Chondrocyte (in vitro differentiated cells): Measurements from ENCODE around the gene TTC33. TPM values are rescaled to one million over a fixed set of nuclear protein-coding genes. Genes with fewer than 3 reads are reported as not detected.

Experiments
- DNase-seq: peaks from one replicate; pipeline ENCODE4 v3.0.0; 2021; ENCODE audit warnings: mixed read lengths, low spot score
- H3K27ac Mint-ChIP-seq: one replicate; pipeline ENCODE4 v1.8.0; 2021; ENCODE audit warnings: mild to moderate bottlenecking, moderate library complexity, mixed read lengths; ENCODE audit not compliant: unreplicated experiment
- H3K27me3 Mint-ChIP-seq: 2 replicates; pipeline ENCODE4 v1.8.0; 2021; ENCODE audit warnings: low read depth, mixed read lengths
- H3K36me3 Mint-ChIP-seq: 2 replicates; pipeline ENCODE4 v1.8.0; 2021; ENCODE audit warnings: low read depth, mixed read lengths
- H3K4me1 Mint-ChIP-seq: 2 replicates; pipeline ENCODE4 v1.8.0; 2021; ENCODE audit warnings: low read depth, mild to moderate bottlenecking, mixed read lengths
- H3K4me3 Mint-ChIP-seq: one replicate; pipeline ENCODE4 v1.8.0; 2021; ENCODE audit warnings: mild to moderate bottlenecking, moderate library complexity, mixed read lengths; ENCODE audit not compliant: unreplicated experiment
- H3K9me3 Mint-ChIP-seq: 2 replicates; pipeline ENCODE4 v1.8.0; 2021; ENCODE audit warnings: low read depth, mixed read lengths
- CTCF ChIP-seq: fragments of 200-600 bp; sonication (generic); IDR thresholded peaks from 2 replicates; pipeline ENCODE4 v1.5.0; 2021; ENCODE audit warnings: antibody characterized with exemption, mild to moderate bottlenecking, moderate library complexity
- total RNA-seq: library from RNA; stranded (reverse); gene quantifications from 3 replicates; pipeline ENCODE4 v1.2.1, GENCODE V29; 2021

The TTC33 gene
- total RNA-seq, 1 donor from 2014 or later = 14.3 TPM

GRCh38 chr5:40623480-40624420 is 132.0 kb downstream of the TTC33 start:
- TF ChIP-seq CTCF = no peak

GRCh38 chr5:40622463-40623252 is 133.1 kb downstream of the TTC33 start:
- H3K4me3 Mint-ChIP-seq = no peak overlapping the region
- H3K9me3 Mint-ChIP-seq = no peaks in the 10 kb centered on the region
- H3K36me3 Mint-ChIP-seq = no peaks in the 10 kb centered on the region
- peaks cover 8% of the 10 kb centered on the region for H3K4me1 Mint-ChIP-seq
- H3K27me3 Mint-ChIP-seq = no peaks in the 10 kb centered on the region
- TF ChIP-seq CTCF = no peak
- H3K27ac Mint-ChIP-seq = no peak overlapping the region
- no peak for DNase-seq

More at GRCh38 chr5:40623480-40624420, 132.0 kb downstream of the TTC33 start:
- H3K36me3 Mint-ChIP-seq = no peaks in the 10 kb centered on the region
- H3K4me3 Mint-ChIP-seq = no peak overlapping the region
- H3K27me3 Mint-ChIP-seq = no peaks in the 10 kb centered on the region
- peaks cover 8% of the 10 kb centered on the region for H3K4me1 Mint-ChIP-seq
- no peak for DNase-seq
- H3K9me3 Mint-ChIP-seq = peaks cover under 1% of the 10 kb centered on the region
- no peak overlapping the region for H3K27ac Mint-ChIP-seq

GRCh38 chr5:40619421-40619820 is 136.3 kb downstream of the TTC33 start:
- TF ChIP-seq CTCF = no peak
- H3K36me3 Mint-ChIP-seq = no peaks in the 10 kb centered on the region
- no peaks in the 10 kb centered on the region for H3K27me3 Mint-ChIP-seq
- no peak overlapping the region for H3K27ac Mint-ChIP-seq
- no peaks in the 10 kb centered on the region for H3K9me3 Mint-ChIP-seq
- DNase-seq = no peak
- H3K4me3 Mint-ChIP-seq = no peak overlapping the region
- H3K4me1 Mint-ChIP-seq = peaks cover 8% of the 10 kb centered on the region

GRCh38 chr5:40618926-40619325 is 136.8 kb downstream of the TTC33 start:
- Mint-ChIP-seq H3K27me3 (no peaks in the 10 kb centered on the region), H3K36me3 (no peaks in the 10 kb centered on the region), H3K9me3 (no peaks in the 10 kb centered on the region), H3K4me3 (no peak overlapping the region), H3K4me1 (peaks cover 8% of the 10 kb centered on the region), H3K27ac (no peak overlapping the region)
- no peak for TF ChIP-seq CTCF
- DNase-seq = no peak

- Mint-ChIP-seq H3K27me3 (no peaks in the 10 kb centered on the region), H3K27ac (no peak overlapping the region), H3K4me3 (no peak overlapping the region), H3K4me1 (peaks cover 8% of the 10 kb centered on the region), H3K36me3 (no peaks in the 10 kb centered on the region), H3K9me3 (no peaks in the 10 kb centered on the region)
- DNase-seq = no peak
- no peak for TF ChIP-seq CTCF
Measured at GRCh38 chr5:40616781-40617180, 139.0 kb downstream of the TTC33 start.
